C4-2B (cell line): ENCODE data around the gene C1QL4.

Experiments used
- CTCF ChIP-seq: fragments of 450-650 bp; conservative IDR thresholded peaks from 2 replicates; pipeline ENCODE4 v1.5.1; 2017; ENCODE audit warnings: mild to moderate bottlenecking
- ZFX ChIP-seq: fragments of 450-650 bp; IDR thresholded peaks from 2 replicates; pipeline ENCODE4 v1.6.1; 2017

- TF ChIP-seq CTCF (no peak), ZFX (no peak)
Measured at GRCh38 chr12:49344486-49345050, 7.6 kb upstream of the C1QL4 start.
